Epithelial cell of proximal tubule (primary cell): ENCODE results near the gene DDX3X. TPM values are rescaled to one million over a fixed set of nuclear protein-coding genes. Genes with fewer than 3 reads are reported as not detected.

Source experiments
- DNase-seq: peaks from one replicate; pipeline ENCODE4 v3.0.0-alpha.2; 2011; ENCODE audit warnings: low read depth
- H3K4me3 ChIP-seq: 2 replicates; pipeline ENCODE4 v1.5.1; 2011; ENCODE audit warnings: low read depth, mild to moderate bottlenecking, low read length
- total RNA-seq: library from RNA; depleted of rRNA; stranded (reverse); fragments of >200 nt; gene quantifications from 2 replicates; pipeline ENCODE4 v1.2.3, GENCODE V29; 2015
- TF ChIP-seq, protein P1 (sequence below): conservative IDR thresholded peaks from 2 replicates; pipeline ENCODE4 v1.5.1; 2012; ENCODE audit warnings: low read depth, mild to moderate bottlenecking, low read length

The DDX3X gene
- total RNA-seq, 1 donor from 2014 or later: 87.6 TPM

DNA sequence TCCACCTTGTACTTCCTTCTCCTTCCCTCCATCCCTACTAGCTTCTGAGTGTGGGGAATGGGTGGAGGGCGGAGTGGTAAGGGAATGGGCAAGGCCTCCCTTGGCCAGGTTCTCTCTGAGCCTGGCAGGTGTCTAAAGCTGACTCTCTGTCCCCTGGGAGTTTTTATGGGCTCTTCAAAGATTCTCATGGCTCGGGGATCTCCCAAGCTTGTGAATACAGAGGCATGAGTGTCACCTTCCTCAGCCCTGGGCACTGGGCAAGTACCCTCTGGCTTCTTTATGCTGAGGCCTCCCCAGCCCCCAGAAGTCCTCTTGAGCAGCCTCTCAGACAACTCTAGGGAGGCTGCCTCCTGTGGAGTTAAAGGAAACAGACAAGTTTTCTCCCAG is 32.5 kb upstream of the DDX3X start:
- no peak for DNase-seq
- TF ChIP-seq, protein P1, sequence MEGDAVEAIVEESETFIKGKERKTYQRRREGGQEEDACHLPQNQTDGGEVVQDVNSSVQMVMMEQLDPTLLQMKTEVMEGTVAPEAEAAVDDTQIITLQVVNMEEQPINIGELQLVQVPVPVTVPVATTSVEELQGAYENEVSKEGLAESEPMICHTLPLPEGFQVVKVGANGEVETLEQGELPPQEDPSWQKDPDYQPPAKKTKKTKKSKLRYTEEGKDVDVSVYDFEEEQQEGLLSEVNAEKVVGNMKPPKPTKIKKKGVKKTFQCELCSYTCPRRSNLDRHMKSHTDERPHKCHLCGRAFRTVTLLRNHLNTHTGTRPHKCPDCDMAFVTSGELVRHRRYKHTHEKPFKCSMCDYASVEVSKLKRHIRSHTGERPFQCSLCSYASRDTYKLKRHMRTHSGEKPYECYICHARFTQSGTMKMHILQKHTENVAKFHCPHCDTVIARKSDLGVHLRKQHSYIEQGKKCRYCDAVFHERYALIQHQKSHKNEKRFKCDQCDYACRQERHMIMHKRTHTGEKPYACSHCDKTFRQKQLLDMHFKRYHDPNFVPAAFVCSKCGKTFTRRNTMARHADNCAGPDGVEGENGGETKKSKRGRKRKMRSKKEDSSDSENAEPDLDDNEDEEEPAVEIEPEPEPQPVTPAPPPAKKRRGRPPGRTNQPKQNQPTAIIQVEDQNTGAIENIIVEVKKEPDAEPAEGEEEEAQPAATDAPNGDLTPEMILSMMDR: no peak
- no peak overlapping the region for H3K4me3 ChIP-seq

DNA sequence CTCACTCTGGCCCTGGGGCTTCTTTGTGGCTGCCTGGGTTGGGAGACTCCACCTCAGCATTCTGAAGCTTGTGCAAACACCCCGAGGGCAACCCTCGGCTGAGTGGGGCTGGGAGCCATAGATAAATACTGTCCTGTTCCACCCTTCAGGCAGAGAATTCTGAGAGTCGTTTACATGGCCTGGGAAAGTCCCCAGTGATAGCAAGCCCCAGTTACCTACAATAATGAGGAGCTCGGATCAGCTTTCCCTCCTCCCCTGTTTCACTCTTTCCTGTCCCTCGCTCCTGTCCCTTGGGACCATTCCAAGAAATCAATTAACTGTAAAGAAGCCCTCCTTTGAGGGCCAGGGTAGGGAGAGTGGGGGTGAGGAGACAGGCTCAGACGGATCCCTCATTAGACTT is 31.6 kb upstream of the DDX3X start:
- no peak overlapping the region for H3K4me3 ChIP-seq
- no peak for DNase-seq
- TF ChIP-seq, protein P1: no peak

DNA sequence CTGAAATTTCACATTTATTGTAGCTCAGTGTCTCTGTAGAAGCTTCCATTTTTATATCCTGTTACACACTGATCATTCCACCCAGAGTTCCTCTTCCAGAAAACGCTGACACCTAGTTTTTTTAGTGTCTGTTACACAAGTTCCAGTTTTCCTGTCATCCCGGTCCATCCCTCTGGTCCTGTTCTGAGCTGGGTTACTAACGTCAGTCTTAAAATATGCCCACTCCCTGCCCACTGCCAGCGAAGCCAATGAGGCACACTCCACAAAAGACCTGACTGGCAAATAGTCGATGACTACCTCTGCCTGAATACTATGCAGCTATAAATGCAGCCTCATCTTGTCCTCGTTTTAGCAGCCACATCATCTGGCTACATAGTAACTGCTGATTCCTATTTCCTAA is 30.9 kb upstream of the DDX3X start:
- no peak for DNase-seq
- no peak overlapping the region for H3K4me3 ChIP-seq
- TF ChIP-seq, protein P1: no peak

DNA sequence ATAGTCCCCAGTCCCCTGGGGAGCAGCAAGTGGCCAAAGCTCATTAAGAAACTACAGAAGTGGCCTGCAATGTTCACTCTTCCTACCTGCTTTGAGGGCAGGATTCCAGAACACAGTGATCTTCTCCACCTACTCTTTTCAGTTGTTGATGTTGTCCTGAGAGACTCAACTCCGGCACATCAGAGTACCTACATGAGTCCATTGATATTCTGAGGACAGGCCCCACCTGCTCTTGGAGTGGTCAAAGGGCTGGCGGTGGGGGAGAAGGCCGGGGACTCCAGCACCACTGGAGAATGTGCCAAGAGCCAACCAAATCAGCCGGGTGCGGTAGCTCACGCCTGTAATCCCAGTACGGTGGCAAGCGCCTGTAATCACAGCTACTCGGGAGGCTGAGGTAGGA is 29.8 kb upstream of the DDX3X start:
- TF ChIP-seq, protein P1: no peak
- no peak for DNase-seq
- H3K4me3 ChIP-seq: no peak overlapping the region

DNA sequence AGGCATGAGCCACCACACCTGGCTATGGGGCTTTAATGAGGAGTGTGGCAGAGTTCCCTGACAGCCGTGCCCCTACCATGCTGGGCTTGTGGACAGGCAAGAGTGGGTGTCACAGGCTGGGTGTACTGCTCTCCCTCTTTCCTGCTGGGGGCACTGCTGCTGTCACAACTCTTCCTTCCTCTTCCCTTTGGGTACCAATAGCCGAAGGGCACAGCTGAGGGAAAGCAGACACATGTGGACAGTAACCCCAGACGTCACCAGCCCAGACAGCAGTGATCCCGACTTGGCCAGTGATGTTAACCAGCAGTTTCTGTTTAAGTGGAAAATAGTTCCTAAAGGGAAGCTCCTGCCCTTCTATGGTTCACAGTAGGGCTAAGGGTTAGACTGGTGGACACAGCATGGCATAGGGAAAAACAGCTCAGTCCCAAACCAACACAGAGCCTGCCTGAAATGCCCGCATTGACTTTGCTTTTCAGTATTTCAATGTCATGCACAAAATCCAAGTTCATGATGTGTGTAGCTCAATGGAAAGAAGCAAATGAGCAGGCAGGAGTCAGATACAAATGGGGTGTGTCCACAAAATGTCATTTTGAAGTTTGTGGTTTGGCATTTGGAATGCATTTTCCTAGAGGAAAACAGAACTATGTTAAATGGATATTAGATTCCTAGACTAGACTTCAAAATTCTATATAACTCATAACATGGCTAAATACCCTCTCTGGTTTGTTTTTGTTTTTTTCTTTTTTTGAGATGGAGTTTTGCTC is 24.9 kb upstream of the DDX3X start:
- no peak overlapping the region for H3K4me3 ChIP-seq
- TF ChIP-seq, protein P1: no peak
- DNase-seq: no peak

DNA sequence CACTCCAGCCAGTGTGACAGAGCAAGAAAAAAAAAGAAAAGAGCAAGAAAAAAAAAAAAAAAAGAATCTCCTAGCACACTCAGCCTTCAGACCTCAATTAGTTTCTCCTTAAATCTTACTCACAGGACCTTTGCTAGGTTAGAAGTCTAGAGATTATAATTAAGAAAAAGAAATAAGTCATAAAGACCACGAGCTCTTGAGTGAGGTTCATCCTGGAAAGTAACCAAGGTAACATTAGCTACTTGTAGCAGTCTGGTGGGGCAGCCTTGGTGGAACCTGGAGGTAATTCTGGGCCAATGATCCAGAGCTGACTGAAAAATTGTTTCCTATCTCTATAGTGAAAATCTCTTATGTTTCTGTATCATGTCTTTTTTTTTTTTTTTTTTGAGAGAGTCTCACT is 21.2 kb upstream of the DDX3X start:
- no peak for DNase-seq
- no peak overlapping the region for H3K4me3 ChIP-seq

More for the DNA sequence above, 21.2 kb upstream of the DDX3X start:
- TF ChIP-seq, protein P1: no peak
